Adrenal gland (tissue), 5 donors: ENCODE data around the gene PMEPA1.

Experiments
- POLR2A ChIP-seq, 2 donors: fragments of 450-650 bp; IDR thresholded peaks; one replicate each; pipeline ENCODE4 v1.6.1; 2017; ENCODE audit warnings: antibody characterized with exemption in 2 of 2, mild to moderate bottlenecking in 2 of 2, moderate library complexity in 1 of 2
- TF ChIP-seq, protein P1 (sequence below), 6 experiments: fragments of 450-650 bp in 4 of 6; fragments of 200-600 bp in 2 of 6; sonication (generic) in 1 of 6; IDR thresholded peaks; 1 replicate in 5 of 6; 2 replicates in 1 of 6; pipeline versions ENCODE4 v1.5.1 to v1.8.0; 2016 to 2021; ENCODE audit warnings: antibody characterized with exemption in 6 of 6, mild to moderate bottlenecking in 2 of 6, moderate library complexity in 1 of 6
- donor health status: DM: no; HTN: no; CAD: no.

DNA sequence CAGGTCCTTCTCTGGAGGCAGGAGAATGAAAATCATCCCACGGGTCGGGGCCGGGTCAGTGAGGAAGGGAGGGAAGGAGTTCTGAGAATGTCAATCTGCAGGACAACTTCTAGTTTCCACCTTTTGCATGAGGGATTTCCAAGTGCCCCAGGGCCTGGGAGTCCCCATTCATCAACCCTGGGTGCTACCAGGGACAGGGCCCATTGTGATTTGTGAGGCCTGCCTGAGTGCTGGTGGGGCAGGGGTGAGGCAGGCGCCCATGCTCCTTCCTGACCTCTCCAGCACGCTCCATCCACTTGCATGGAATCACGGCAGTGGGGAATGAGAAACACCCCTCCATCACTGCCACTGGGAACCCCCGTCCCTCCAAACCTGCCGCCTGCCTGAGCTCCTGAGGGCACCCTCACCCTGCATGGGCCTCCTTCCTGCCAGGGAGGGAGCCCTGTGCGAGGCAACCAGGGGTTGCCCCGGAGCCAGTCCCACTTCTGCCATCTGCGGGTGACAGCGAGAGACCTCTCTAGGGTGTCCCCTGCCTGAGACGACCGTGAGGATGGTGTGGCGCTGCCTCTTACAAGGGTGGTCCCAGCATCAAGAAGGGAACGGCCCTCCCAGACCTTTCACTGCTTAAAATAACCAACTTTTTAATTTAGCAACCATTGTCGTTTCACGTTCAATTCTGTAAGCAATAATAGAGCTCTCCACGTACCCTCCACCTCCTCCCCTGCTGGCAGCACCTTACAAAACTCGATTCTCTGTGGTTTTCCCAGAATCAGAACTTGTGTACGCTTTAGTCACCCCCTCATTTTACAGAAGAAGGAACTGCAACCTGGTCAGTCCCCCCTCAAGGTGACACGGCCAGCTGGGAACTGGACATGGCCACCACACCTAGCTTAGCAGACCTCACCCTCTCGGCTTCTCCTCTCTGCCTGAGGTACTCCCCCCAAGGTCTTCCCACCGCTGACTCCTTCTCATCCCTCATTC is 28.6 kb downstream of the PMEPA1 start:
- TF ChIP-seq, protein P1, sequence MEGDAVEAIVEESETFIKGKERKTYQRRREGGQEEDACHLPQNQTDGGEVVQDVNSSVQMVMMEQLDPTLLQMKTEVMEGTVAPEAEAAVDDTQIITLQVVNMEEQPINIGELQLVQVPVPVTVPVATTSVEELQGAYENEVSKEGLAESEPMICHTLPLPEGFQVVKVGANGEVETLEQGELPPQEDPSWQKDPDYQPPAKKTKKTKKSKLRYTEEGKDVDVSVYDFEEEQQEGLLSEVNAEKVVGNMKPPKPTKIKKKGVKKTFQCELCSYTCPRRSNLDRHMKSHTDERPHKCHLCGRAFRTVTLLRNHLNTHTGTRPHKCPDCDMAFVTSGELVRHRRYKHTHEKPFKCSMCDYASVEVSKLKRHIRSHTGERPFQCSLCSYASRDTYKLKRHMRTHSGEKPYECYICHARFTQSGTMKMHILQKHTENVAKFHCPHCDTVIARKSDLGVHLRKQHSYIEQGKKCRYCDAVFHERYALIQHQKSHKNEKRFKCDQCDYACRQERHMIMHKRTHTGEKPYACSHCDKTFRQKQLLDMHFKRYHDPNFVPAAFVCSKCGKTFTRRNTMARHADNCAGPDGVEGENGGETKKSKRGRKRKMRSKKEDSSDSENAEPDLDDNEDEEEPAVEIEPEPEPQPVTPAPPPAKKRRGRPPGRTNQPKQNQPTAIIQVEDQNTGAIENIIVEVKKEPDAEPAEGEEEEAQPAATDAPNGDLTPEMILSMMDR (IDR thresholded peaks at IDR 0.05) = no peak
- no peak for TF ChIP-seq POLR2A (IDR thresholded peaks at IDR 0.05)
